Stimulated activated naive CD4-positive, alpha-beta T cell treated with Interleukin-2 at 50 U/mL for 16 hours (primary cell): Measurements from ENCODE around the gene RXRA.
"Not testable (repeated sequence)": the region's sequence is repeated elsewhere in the genome, so short reads cannot be mapped to it uniquely, and the experiment has no call there.

ENCODE experiments used
- DNase-seq: peaks from one replicate; lab custom pipeline; 2025; lab: John Stamatoyannopoulos, UW

Gene RXRA

GRCh38 chr9:134308639-134309220 is 17.5 kb upstream of the RXRA start:
- DNase-seq: not testable (repeated sequence)

GRCh38 chr9:134313470-134313869 is 12.8 kb upstream of the RXRA start:
- DNase-seq: no peak

- DNase-seq: no peak
These were observed 12.0 kb upstream of the RXRA start for GRCh38 chr9:134314039-134314949.

- DNase-seq: no peak
These were observed 11.1 kb upstream of the RXRA start for GRCh38 chr9:134314950-134315715.

- no peak for DNase-seq
These were observed 10.4 kb upstream of the RXRA start for GRCh38 chr9:134315716-134316448.

GRCh38 chr9:134316449-134317160 is 9.7 kb upstream of the RXRA start:
- no peak for DNase-seq

- no peak for DNase-seq
These were observed 8.9 kb upstream of the RXRA start for GRCh38 chr9:134317400-134317789.

- DNase-seq: no peak
These were observed 8.4 kb upstream of the RXRA start for GRCh38 chr9:134317790-134318414.

- no peak for DNase-seq
These were observed 7.8 kb upstream of the RXRA start for GRCh38 chr9:134318481-134318891.

GRCh38 chr9:134318941-134319305 is 7.3 kb upstream of the RXRA start:
- DNase-seq: no peak

GRCh38 chr9:134319306-134320125 is 6.7 kb upstream of the RXRA start:
- DNase-seq: no peak

- no peak for DNase-seq
These were observed 6.0 kb upstream of the RXRA start for GRCh38 chr9:134320126-134320867.

GRCh38 chr9:134320868-134321471 is 5.3 kb upstream of the RXRA start:
- DNase-seq: no peak

GRCh38 chr9:134321531-134321930 is 4.7 kb upstream of the RXRA start:
- DNase-seq: no peak

GRCh38 chr9:134321946-134322741 is 4.1 kb upstream of the RXRA start:
- no peak for DNase-seq

GRCh38 chr9:134322781-134323241 is 3.4 kb upstream of the RXRA start:
- DNase-seq: no peak

- DNase-seq: no peak
These were observed 2.4 kb upstream of the RXRA start for GRCh38 chr9:134323741-134324358.
